SK-N-SH (cell line): Measurements from ENCODE around the gene NFIA. TPM values are rescaled to one million over a fixed set of nuclear protein-coding genes. Genes with fewer than 3 reads are reported as not detected.

ENCODE experiments used
- CTCF ChIA-PET: fragments of 300-600, 350-600 bp; formaldehyde crosslinking; extraction: SDS; loops from one replicate; lab custom pipeline; 2021; lab: Yijun Ruan, JAX
- POLR2A ChIA-PET: fragments of 350-600 bp; sonication (Branson Sonifier 250); formaldehyde crosslinking; extraction: SDS; loops from one replicate; lab custom pipeline; 2020; ENCODE audit warnings: antibody characterized with exemption, inconsistent platforms; lab: Yijun Ruan, JAX
- DNase-seq: peaks from one replicate; pipeline ENCODE4 v3.0.0; 2012
- H2AFZ ChIP-seq: fragments of 200-600 bp; sonication (generic); 2 replicates; pipeline ENCODE4 v1.8.1; 2016; ENCODE audit warnings: antibody characterized with exemption, mild to moderate bottlenecking, low read depth
- H3F3A ChIP-seq: fragments of 200-600 bp; sonication (generic); replicated peaks from 2 replicates; pipeline ENCODE3; 2016; ENCODE audit warnings: antibody characterized with exemption, mild to moderate bottlenecking; ENCODE audit not compliant: insufficient read depth
- H3K27ac ChIP-seq, 2 experiments: fragments of 200-500 bp in 1 of 2; fragments of 200-600 bp in 1 of 2; sonication (Bioruptor generic) in 1 of 2; sonication (generic), shearing (Covaris generic) in 1 of 2; 2 replicates each; pipeline versions ENCODE4 v1.5.1 to v1.6.1; 2014 to 2016; ENCODE audit warnings: low read depth in 2 of 2, inconsistent platforms in 1 of 2, low read length in 1 of 2, mild to moderate bottlenecking in 1 of 2, mixed read lengths in 1 of 2
- H3K27me3 ChIP-seq: fragments of 200-600 bp; sonication (generic), shearing (Covaris generic); 2 replicates; pipeline ENCODE4 v1.6.1; 2016; ENCODE audit warnings: mixed run types; ENCODE audit not compliant: insufficient read depth
- H3K36me3 ChIP-seq, 2 experiments: fragments of 200-500 bp in 1 of 2; fragments of 200-600 bp in 1 of 2; sonication (Bioruptor generic) in 1 of 2; sonication (generic) in 1 of 2; replicated peaks in 1 of 2; 2 replicates each; pipeline versions ENCODE3 to v1.5.1; 2014 to 2016; ENCODE audit warnings: low read length in 1 of 2, mild to moderate bottlenecking in 1 of 2; ENCODE audit not compliant: insufficient read depth in 2 of 2, control insufficient read depth in 1 of 2
- H3K4me1 ChIP-seq, 2 experiments: fragments of 200-500 bp in 1 of 2; fragments of 200-600 bp in 1 of 2; sonication (Bioruptor generic) in 1 of 2; sonication (generic), shearing (Covaris generic) in 1 of 2; 2 replicates each; pipeline versions ENCODE4 v1.5.1 to v1.6.1; 2014 to 2016; ENCODE audit warnings: low read depth in 1 of 2, low read length in 1 of 2, mixed run types in 1 of 2; ENCODE audit not compliant: insufficient read depth in 2 of 2, control insufficient read depth in 1 of 2
- H3K4me2 ChIP-seq: fragments of 200-600 bp; sonication (generic), shearing (Covaris generic); 2 replicates; pipeline ENCODE4 v1.6.1; 2017; ENCODE audit warnings: mixed run types
- H3K4me3 ChIP-seq, 2 experiments: fragments of 200-500 bp in 1 of 2; fragments of 200-600 bp in 1 of 2; sonication (Bioruptor generic) in 1 of 2; sonication (generic), shearing (Covaris generic) in 1 of 2; 2 replicates each; pipeline versions ENCODE4 v1.5.1 to v1.8.1; 2014 to 2016; ENCODE audit warnings: low read depth in 2 of 2, inconsistent platforms in 1 of 2, low read length in 1 of 2, mild to moderate bottlenecking in 1 of 2, mixed read lengths in 1 of 2, moderate library complexity in 1 of 2
- H3K79me2 ChIP-seq: fragments of 200-600 bp; sonication (generic); 2 replicates; pipeline ENCODE4 v1.8.1; 2017; ENCODE audit warnings: mild to moderate bottlenecking; ENCODE audit not compliant: insufficient read depth
- H3K9ac ChIP-seq: fragments of 200-600 bp; sonication (generic); 2 replicates; pipeline ENCODE4 v1.6.1; 2017; ENCODE audit warnings: mixed run types
- H3K9me2 ChIP-seq: fragments of 200-600 bp; sonication (generic); 2 replicates; pipeline ENCODE4 v1.6.1; 2017; ENCODE audit warnings: mixed run types
- H3K9me3 ChIP-seq: fragments of 200-600 bp; sonication (generic); 2 replicates; pipeline ENCODE4 v1.6.1; 2017; ENCODE audit warnings: mixed run types, mild to moderate bottlenecking, moderate library complexity
- H4K20me1 ChIP-seq: fragments of 200-600 bp; sonication (generic); 2 replicates; pipeline ENCODE4 v1.6.1; 2017; ENCODE audit warnings: mild to moderate bottlenecking, mixed run types; ENCODE audit not compliant: insufficient read depth
- CHD2 ChIP-seq: fragments of 150-350 bp; IDR thresholded peaks from 2 replicates; pipeline ENCODE4 v1.6.1; 2018; ENCODE audit warnings: low read length; ENCODE audit not compliant: partially characterized antibody
- ELF1 ChIP-seq: IDR thresholded peaks from 2 replicates; pipeline ENCODE4 v1.4.0; 2012
- FOSL2 ChIP-seq: IDR thresholded peaks from 2 replicates; pipeline ENCODE4 v1.4.0; 2012; ENCODE audit warnings: low read depth, mild to moderate bottlenecking, moderate library complexity, borderline replicate concordance
- FOXM1 ChIP-seq: IDR thresholded peaks from 2 replicates; pipeline ENCODE4 v1.4.0; 2012; ENCODE audit warnings: low read depth, mild to moderate bottlenecking
- GABPA ChIP-seq: IDR thresholded peaks from 2 replicates; pipeline ENCODE4 v1.4.0; 2012; ENCODE audit warnings: low read depth, mild to moderate bottlenecking
- MEF2A ChIP-seq: IDR thresholded peaks from 2 replicates; pipeline ENCODE4 v1.4.0; 2012; ENCODE audit warnings: low read depth, borderline replicate concordance
- MXI1 ChIP-seq: IDR thresholded peaks from 2 replicates; pipeline ENCODE4 v1.6.1; 2012; ENCODE audit warnings: mild to moderate bottlenecking, low read depth, low read length, improper control_type of control experiment
- NRF1 ChIP-seq: IDR thresholded peaks from 2 replicates; pipeline ENCODE4 v1.6.1; 2012; ENCODE audit warnings: low read depth, mild to moderate bottlenecking, low read length
- POLR2AphosphoS5 ChIP-seq: IDR thresholded peaks from 2 replicates; pipeline ENCODE4 v1.6.1; 2012; ENCODE audit warnings: low read depth, low read length
- RAD21 ChIP-seq: IDR thresholded peaks from 2 replicates; pipeline ENCODE4 v1.6.1; 2012; ENCODE audit warnings: mild to moderate bottlenecking, low read length
- RCOR1 ChIP-seq: fragments of 150-350 bp; IDR thresholded peaks from 2 replicates; pipeline ENCODE4 v1.6.1; 2017; ENCODE audit warnings: antibody characterized with exemption, low read length
- RXRA ChIP-seq: IDR thresholded peaks from 2 replicates; pipeline ENCODE4 v1.4.0; 2012; ENCODE audit warnings: low read depth, mild to moderate bottlenecking, borderline replicate concordance
- TEAD4 ChIP-seq: IDR thresholded peaks from 2 replicates; pipeline ENCODE4 v1.4.0; 2012; ENCODE audit warnings: mild to moderate bottlenecking, borderline replicate concordance; ENCODE audit not compliant: insufficient read depth
- WGBS: methylation state at CpG from one replicate; pipeline ENCODE4 v1.1.6; 2017; ENCODE audit warnings: low lambda C conversion rate; 5-methylcytosine and 5-hydroxymethylcytosine counted together
- polyA plus RNA-seq, 3 experiments: library from polyadenylated mRNA; depleted of rRNA; stranded (reverse); fragments of >200 nt; gene quantifications; 2 replicates each; pipeline ENCODE4 v1.2.3, GENCODE V29; 2012
- TF ChIP-seq, protein P1 (sequence below): IDR thresholded peaks from 2 replicates; pipeline ENCODE4 v1.4.0; 2012; ENCODE audit warnings: low read depth, borderline replicate concordance
- TF ChIP-seq, protein P2 (sequence below): IDR thresholded peaks from 2 replicates; pipeline ENCODE4 v1.4.0; 2012; ENCODE audit warnings: low read depth, borderline replicate concordance
- TF ChIP-seq, protein P3 (sequence below): fragments of 200-600 bp; sonication (generic); IDR thresholded peaks from 2 replicates; pipeline ENCODE4 v1.6.1; 2017; ENCODE audit warnings: antibody characterized with exemption, mild to moderate bottlenecking, moderate library complexity
- TF ChIP-seq, protein P4 (sequence below): fragments of 150-350 bp; IDR thresholded peaks from 2 replicates; pipeline ENCODE4 v1.6.1; 2016; ENCODE audit warnings: mild to moderate bottlenecking, low read depth, low read length
- TF ChIP-seq, protein P5 (sequence below): IDR thresholded peaks from 2 replicates; pipeline ENCODE4 v1.4.0; 2012; ENCODE audit warnings: low read depth
- TF ChIP-seq, protein P6 (sequence below): fragments of 150-350 bp; IDR thresholded peaks from 2 replicates; pipeline ENCODE4 v1.6.1; 2017; ENCODE audit warnings: antibody characterized with exemption, low read length, low read depth, borderline replicate concordance

The NFIA gene
- polyA plus RNA-seq, 1 of the 3 experiments (the other 2 are of a cell fraction): 3.3 TPM

DNA sequence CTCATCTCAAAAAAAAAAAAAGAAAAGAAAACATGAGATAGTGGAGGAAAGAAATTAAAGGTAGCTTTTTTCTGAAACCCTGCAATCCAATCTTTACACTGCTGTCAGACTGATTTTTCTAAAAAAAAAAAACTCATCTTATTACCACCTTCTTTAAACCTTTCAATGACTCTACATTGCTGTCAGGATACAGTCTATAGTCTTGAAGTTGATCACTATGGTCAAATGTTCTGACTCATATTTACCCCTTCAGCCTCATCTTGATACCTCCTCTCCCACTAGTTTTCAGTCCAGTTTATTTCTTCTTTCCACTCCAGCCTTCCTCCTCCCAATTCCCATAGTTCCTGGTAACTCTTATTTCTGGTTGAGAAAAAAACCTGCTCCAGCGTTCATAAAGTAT is 17.7 kb upstream of the NFIA start:
- Histone ChIP-seq H3K4me1 (no peaks in the 10 kb centered on the region), H3K27me3 (no peaks in the 10 kb centered on the region), H3K79me2 (no peaks in the 10 kb centered on the region), H4K20me1 (no peaks in the 10 kb centered on the region), H3K4me2 (no peak overlapping the region), H2AFZ (no peak overlapping the region), H3K9me3 (no peaks in the 10 kb centered on the region), H3K4me3 (no peak overlapping the region), H3K9me2 (no peaks in the 10 kb centered on the region), H3K27ac (no peak overlapping the region), H3F3A (no peaks in the 10 kb centered on the region), H3K36me3 (no peaks in the 10 kb centered on the region), H3K9ac (no peak overlapping the region)
- DNase-seq: no peak
- POLR2A ChIA-PET: no interaction called here
- WGBS: 76% methylated on average over 1 of the region's 1 CpG
- CTCF ChIA-PET: no interaction called here
- TF ChIP-seq NRF1 (no peak), GABPA (no peak), FOXM1 (no peak), RAD21 (no peak), MEF2A (no peak), TEAD4 (no peak), ELF1 (no peak), RCOR1 (no peak), FOSL2 (no peak), MXI1 (no peak), RXRA (no peak), CHD2 (no peak), POLR2AphosphoS5 (no peak)
- TF ChIP-seq, protein P1, sequence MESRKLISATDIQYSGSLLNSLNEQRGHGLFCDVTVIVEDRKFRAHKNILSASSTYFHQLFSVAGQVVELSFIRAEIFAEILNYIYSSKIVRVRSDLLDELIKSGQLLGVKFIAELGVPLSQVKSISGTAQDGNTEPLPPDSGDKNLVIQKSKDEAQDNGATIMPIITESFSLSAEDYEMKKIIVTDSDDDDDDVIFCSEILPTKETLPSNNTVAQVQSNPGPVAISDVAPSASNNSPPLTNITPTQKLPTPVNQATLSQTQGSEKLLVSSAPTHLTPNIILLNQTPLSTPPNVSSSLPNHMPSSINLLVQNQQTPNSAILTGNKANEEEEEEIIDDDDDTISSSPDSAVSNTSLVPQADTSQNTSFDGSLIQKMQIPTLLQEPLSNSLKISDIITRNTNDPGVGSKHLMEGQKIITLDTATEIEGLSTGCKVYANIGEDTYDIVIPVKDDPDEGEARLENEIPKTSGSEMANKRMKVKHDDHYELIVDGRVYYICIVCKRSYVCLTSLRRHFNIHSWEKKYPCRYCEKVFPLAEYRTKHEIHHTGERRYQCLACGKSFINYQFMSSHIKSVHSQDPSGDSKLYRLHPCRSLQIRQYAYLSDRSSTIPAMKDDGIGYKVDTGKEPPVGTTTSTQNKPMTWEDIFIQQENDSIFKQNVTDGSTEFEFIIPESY: no peak
- TF ChIP-seq, protein P2, sequence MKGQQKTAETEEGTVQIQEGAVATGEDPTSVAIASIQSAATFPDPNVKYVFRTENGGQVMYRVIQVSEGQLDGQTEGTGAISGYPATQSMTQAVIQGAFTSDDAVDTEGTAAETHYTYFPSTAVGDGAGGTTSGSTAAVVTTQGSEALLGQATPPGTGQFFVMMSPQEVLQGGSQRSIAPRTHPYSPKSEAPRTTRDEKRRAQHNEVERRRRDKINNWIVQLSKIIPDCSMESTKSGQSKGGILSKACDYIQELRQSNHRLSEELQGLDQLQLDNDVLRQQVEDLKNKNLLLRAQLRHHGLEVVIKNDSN: no peak
- TF ChIP-seq, protein P3, sequence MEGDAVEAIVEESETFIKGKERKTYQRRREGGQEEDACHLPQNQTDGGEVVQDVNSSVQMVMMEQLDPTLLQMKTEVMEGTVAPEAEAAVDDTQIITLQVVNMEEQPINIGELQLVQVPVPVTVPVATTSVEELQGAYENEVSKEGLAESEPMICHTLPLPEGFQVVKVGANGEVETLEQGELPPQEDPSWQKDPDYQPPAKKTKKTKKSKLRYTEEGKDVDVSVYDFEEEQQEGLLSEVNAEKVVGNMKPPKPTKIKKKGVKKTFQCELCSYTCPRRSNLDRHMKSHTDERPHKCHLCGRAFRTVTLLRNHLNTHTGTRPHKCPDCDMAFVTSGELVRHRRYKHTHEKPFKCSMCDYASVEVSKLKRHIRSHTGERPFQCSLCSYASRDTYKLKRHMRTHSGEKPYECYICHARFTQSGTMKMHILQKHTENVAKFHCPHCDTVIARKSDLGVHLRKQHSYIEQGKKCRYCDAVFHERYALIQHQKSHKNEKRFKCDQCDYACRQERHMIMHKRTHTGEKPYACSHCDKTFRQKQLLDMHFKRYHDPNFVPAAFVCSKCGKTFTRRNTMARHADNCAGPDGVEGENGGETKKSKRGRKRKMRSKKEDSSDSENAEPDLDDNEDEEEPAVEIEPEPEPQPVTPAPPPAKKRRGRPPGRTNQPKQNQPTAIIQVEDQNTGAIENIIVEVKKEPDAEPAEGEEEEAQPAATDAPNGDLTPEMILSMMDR: no peak
- TF ChIP-seq, protein P4, sequence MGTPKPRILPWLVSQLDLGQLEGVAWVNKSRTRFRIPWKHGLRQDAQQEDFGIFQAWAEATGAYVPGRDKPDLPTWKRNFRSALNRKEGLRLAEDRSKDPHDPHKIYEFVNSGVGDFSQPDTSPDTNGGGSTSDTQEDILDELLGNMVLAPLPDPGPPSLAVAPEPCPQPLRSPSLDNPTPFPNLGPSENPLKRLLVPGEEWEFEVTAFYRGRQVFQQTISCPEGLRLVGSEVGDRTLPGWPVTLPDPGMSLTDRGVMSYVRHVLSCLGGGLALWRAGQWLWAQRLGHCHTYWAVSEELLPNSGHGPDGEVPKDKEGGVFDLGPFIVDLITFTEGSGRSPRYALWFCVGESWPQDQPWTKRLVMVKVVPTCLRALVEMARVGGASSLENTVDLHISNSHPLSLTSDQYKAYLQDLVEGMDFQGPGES: no peak
- TF ChIP-seq, protein P5, sequence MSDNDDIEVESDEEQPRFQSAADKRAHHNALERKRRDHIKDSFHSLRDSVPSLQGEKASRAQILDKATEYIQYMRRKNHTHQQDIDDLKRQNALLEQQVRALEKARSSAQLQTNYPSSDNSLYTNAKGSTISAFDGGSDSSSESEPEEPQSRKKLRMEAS: no peak
- TF ChIP-seq, protein P6, sequence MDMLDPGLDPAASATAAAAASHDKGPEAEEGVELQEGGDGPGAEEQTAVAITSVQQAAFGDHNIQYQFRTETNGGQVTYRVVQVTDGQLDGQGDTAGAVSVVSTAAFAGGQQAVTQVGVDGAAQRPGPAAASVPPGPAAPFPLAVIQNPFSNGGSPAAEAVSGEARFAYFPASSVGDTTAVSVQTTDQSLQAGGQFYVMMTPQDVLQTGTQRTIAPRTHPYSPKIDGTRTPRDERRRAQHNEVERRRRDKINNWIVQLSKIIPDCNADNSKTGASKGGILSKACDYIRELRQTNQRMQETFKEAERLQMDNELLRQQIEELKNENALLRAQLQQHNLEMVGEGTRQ: no peak
